Tibial nerve (tissue), 3 donors: ENCODE measurements around the gene GPATCH3.

ENCODE experiments used
- POLR2A ChIP-seq, 2 donors: fragments of 450-650 bp; IDR thresholded peaks; one replicate each; pipeline ENCODE4 v1.6.1; 2017; ENCODE audit warnings: antibody characterized with exemption in 2 of 2, mild to moderate bottlenecking in 2 of 2, moderate library complexity in 2 of 2
- TF ChIP-seq, protein P1 (sequence below), 5 experiments: fragments of 200-600 bp in 3 of 5; fragments of 450-650 bp in 2 of 5; sonication (generic) in 3 of 5; IDR thresholded peaks; one replicate each; pipeline ENCODE4 v1.5.1; 2016 to 2019; ENCODE audit warnings: antibody characterized with exemption in 5 of 5, mild to moderate bottlenecking in 3 of 5, moderate library complexity in 2 of 5

- TF ChIP-seq, protein P1, sequence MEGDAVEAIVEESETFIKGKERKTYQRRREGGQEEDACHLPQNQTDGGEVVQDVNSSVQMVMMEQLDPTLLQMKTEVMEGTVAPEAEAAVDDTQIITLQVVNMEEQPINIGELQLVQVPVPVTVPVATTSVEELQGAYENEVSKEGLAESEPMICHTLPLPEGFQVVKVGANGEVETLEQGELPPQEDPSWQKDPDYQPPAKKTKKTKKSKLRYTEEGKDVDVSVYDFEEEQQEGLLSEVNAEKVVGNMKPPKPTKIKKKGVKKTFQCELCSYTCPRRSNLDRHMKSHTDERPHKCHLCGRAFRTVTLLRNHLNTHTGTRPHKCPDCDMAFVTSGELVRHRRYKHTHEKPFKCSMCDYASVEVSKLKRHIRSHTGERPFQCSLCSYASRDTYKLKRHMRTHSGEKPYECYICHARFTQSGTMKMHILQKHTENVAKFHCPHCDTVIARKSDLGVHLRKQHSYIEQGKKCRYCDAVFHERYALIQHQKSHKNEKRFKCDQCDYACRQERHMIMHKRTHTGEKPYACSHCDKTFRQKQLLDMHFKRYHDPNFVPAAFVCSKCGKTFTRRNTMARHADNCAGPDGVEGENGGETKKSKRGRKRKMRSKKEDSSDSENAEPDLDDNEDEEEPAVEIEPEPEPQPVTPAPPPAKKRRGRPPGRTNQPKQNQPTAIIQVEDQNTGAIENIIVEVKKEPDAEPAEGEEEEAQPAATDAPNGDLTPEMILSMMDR (IDR thresholded peaks at IDR 0.05) = no peak
- TF ChIP-seq POLR2A (IDR thresholded peaks at IDR 0.05) = no peak
These were observed 6.0 kb downstream of the GPATCH3 start for GRCh38 chr1:26894263-26894662.
